ENCODE data around the gene KLHL11.

KLHL11 gene, protein sequence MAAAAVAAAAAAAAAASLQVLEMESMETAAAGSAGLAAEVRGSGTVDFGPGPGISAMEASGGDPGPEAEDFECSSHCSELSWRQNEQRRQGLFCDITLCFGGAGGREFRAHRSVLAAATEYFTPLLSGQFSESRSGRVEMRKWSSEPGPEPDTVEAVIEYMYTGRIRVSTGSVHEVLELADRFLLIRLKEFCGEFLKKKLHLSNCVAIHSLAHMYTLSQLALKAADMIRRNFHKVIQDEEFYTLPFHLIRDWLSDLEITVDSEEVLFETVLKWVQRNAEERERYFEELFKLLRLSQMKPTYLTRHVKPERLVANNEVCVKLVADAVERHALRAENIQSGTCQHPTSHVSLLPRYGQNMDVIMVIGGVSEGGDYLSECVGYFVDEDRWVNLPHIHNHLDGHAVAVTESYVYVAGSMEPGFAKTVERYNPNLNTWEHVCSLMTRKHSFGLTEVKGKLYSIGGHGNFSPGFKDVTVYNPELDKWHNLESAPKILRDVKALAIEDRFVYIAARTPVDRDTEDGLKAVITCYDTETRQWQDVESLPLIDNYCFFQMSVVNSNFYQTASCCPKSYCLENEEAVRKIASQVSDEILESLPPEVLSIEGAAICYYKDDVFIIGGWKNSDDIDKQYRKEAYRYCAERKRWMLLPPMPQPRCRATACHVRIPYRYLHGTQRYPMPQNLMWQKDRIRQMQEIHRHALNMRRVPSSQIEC

DNA sequence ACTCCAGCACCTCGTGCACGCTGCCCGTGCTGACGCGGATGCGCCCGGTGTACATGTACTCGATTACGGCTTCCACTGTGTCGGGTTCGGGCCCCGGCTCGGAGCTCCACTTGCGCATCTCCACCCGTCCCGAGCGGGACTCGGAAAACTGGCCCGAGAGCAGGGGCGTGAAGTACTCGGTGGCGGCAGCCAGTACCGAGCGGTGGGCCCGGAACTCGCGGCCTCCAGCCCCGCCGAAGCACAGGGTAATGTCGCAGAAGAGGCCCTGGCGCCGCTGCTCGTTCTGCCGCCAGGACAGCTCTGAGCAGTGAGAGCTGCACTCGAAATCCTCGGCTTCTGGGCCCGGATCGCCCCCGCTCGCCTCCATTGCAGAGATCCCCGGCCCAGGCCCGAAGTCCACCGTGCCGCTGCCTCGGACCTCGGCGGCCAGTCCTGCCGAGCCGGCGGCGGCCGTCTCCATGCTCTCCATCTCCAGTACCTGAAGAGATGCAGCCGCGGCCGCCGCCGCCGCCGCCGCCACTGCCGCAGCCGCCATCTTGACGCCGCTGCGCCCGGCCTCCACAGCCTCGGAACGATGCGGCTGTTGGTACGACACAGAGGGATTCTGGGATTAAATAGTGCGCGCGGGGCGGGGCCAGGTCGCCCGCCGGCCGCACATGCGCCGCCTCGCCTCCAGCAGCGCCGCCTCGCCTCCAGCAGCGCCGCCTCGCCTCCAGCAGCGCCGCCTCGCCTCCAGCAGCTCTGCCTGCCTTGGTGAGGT is at the start of gene KLHL11:
Gene KLHL11, minus strand, starts transcription at position 588 of the 760 bp plus-strand sequence. Its CDS starts 53 bp downstream, at position 535.
- DNase-seq = peak; percentile 83

- no peak for DNase-seq
These were observed 49.8 kb upstream of the KLHL11 start for GRCh38 chr17:41915020-41915419.

- DNase-seq = no peak
These were observed 49.1 kb upstream of the KLHL11 start for GRCh38 chr17:41914358-41914766.

- no peak for DNase-seq
These were observed 48.6 kb upstream of the KLHL11 start for GRCh38 chr17:41913798-41914197.

GRCh38 chr17:41912925-41913324 is 47.7 kb upstream of the KLHL11 start:
- DNase-seq = no peak

- peak; percentile 87 for DNase-seq
These were observed 45.6 kb upstream of the KLHL11 start for GRCh38 chr17:41910701-41911391.

DNA sequence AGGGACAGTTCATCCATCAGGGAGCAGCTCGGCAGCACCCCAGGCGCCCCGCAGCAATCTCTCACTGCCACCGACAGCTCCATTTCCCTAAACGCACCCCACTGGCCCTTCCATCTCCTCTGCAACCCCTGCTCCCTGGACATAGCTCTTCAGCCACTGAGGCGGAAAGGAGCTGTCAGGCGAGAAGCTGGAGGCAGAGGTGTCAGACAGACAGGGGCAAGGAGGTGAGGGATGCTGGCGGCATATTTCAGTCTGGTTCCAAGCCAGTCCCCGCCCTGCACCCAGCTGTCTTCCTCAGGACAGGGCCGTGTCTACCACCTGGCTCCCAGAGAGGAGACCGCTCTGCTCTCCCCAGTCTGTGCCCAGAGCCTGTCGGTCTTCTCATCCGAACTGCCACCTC is 43.9 kb upstream of the KLHL11 start:
- no peak for DNase-seq

DNA sequence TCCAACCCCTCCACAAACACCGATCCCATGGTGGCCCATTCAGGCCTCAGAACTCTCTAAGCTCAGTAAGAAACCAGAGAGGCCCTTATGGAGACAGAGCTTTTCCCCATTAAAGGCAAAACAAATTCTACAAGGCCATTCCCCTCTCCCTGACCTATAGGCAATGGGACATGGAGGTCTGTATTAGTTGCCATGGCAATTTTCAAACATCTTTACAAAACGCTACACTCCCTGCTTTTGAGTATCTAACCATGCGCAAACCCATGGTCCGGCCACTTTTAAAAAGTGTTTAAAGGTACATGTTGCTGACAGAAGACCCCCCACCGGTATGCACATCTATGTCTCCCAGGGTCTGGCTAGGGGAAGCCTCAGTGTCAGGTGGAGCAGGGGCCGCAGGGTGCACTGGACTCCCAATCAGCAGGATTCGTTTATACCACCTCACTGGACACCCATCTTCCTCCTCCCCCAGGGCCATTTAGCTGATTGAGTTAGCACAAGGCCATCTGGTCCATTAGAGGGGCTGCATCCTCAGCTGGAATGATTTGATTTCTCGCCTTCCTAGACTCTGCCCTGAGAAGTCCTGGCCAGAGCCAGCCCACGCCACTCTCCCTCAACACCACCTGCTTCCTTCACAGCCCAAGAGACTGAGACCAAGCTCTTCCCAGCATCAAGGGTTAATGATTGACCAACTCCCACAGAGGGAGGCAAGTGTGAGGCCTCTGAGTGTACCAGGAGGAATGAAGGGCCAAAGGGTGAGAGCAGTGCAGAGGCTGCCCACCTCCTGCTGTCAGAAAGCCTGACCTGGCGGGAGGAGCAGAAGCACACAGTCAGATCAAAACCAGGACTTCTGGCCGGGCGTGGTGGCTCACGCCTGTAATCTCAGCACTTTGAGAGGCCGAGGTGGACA is 42.7 kb upstream of the KLHL11 start:
- DNase-seq = no peak

DNA sequence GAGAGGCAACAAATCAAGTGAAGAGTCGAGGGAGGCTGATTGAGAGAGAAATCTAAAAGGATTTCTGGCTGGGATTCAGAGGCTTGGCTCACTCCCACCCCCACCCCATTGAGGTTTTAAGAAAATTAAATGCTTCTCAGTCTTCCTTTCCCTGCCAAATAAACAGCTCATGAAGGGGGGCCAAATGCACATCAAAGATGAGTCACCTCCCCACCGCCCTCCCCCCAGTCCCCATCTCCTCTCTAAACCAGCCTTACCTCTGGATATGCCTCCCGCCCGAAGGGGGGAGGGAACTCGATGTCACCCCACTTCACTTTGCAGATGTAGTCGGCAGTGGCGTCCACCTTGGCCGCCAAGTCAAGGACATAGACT is 41.9 kb upstream of the KLHL11 start:
- no peak for DNase-seq

DNA sequence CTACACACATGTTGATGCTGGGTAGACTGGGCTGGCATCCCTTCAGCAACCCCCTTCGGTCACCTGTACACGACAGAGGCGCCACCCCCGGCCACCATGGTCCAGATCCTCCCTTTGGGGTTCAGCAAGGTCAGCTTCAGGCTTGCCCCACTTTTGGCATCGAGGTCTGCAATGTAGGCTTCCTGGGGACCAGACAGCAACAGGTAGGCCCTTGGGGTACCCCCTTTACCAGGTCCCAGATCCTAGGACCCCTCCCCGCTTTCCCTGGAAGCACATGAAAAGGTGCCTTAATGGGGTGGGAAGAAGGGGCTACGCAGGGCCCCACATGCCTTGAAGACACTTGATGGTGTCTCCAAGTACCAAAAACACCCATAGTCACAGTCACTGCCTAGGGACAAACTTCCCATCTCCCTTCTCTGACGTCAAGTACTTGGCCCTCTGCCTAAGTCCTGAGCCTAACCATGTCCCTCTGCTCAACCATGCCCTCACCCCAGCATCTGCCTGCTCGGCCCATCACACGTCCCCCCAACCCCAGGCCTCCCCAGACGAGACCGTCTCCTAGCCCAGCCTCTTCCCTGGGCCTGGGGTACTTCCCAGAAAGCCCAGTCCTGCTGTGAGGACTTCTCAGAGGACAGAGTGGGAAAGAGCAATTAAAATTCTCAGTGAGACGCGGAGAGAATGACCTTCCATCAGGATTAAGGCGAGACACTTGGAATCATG is 41.4 kb upstream of the KLHL11 start:
- no peak for DNase-seq

DNA sequence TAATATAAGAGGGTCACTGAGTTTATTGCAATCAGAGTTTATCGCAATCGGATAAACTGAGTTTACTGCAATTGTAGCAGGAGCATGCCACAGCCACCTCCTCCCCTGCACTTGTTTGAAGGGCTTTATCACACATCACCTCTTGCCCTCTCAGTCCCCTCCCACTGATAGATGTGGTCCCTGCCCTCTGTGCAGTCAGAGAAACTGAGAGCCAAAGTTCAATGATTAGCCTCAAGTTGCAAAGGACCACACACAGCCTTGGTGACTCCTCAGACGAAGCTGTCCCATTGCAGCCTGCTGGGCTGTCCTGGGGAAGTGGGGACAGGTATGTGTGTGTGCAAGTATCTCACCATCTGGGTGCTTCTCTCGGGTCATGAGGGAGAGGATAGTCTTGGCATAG is 39.9 kb upstream of the KLHL11 start:
- no peak for DNase-seq

DNA sequence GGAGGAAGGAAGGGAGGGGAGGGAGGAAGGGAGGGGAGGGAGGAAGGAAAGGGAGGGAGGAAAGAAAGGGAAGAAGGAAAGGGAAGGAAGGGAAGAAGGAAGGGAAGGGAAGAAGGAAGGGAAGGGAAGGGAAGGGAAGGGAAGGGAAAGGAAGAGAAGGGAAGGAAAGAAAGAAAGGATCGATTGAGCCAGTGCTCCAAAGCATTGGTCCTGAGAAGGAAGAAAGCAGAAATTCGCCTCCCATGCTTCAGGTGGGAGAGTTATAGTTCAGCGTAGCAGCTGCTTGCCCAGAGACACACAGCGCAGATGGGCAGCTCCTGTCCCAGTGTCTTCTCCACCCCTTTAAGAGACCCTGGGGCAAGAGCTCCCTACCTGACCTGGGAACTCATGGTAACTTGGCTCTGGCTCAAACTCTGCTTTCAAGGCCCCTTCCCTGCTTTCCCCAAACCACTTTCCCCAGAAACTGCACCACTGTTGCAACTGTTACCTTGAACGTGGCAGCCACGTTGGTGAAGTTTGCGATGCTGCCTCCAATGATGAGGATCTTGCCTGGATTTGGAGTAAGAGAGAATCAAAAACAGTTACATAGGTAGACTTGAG is 39.1 kb upstream of the KLHL11 start:
- DNase-seq = no peak

DNA sequence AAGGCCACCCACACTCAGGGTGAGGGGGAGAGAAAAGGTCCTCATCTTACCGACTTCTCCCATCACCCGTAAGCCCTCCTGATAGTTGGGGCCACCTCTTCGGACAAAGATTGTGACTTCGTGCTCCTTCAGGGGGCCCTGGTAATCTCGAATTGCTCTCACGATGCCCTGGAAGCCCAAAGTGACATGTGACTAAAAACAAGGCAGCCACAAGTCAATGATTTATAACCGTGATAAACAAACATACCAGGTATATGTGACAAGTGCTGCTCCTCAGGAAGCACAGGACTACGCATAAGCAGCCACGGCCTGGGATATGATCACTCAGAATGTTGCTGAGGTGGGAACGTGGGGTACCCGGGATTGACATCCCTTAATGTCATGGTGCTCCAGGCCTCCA is 36.4 kb upstream of the KLHL11 start:
- no peak for DNase-seq

DNA sequence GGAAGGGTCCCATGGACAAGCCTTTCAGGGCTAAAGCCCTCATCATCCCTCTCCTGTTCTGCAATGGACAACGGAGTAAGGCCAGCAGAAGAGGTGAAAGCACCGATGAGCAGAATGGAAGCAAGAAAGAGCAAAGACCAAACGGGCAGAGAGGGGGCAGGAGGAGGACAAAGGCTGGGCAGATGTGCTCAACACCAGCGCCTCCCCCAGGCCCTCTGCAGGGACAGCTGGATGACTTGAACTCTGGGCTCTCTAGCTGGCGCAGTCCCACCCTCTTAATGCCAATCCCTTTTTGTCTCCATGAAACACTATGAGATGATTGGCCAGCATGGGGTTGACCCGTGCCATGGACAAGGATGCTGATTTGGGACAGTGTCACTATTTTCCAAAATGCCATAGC is 31.5 kb upstream of the KLHL11 start:
- no peak for DNase-seq

DNA sequence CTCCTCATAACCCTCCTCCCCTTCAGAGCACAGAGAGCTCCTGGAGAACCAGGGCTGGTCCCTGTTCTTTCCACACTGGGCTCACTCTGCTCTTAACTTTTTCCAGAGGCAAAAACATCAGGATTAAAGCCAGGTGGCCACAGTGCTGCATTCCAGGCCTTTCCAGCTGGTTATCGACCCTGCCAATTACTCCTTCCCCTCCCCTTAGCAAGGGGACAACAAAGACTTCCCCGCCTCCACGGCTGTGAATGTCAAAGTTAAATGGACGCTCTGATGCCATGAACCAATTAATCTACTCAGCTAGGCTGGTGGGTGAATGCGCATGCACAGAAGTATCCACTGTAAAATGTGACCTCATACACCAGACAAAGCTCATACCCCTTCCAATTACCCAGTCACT is 30.4 kb upstream of the KLHL11 start:
- DNase-seq = no peak

DNA sequence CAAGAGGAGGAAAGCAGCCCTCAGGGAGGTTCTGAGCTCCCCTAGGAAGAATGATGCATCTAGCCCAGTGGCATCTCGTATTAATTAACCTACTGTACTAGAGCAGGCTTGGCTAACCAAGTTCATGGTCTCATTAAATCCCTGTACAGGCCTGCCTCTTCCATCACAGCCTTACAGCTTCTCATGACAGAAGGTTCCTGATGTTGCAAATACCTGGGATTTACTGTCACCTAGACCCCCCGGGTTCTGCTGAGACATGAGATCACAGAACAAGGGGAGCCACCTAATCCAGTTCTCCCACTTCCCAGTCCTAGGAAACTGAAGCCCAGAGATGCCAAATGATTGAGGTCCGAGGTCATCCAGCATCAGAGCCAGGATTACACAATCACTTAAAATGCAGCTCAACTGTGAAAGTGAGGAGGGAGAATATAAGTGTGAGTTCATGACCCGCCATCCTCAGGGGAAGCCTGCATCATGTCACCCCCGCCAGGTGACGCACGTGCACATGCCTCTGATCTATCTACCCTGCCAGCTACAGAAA is 29.6 kb upstream of the KLHL11 start:
- peak; percentile 69 for DNase-seq

- no peak for DNase-seq
These were observed 28.2 kb upstream of the KLHL11 start for GRCh38 chr17:41893384-41893783.

DNA sequence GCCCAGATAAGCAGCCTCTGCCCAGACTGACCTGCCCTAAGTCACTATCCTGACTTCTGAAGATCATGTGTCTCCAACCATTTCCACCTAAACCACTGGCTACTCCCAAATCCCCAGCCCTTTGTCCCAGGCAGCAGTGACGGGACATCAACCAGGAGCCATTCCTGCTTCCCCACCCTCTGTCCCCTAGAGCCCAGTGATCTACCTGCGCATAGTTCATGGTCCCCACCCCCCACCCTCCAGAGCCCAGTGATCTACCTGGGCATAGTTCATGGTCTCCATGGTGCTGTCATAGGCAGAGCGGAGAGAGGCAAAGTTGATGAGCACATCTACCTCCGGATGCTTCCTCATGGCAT is 26.8 kb upstream of the KLHL11 start:
- no peak for DNase-seq

DNA sequence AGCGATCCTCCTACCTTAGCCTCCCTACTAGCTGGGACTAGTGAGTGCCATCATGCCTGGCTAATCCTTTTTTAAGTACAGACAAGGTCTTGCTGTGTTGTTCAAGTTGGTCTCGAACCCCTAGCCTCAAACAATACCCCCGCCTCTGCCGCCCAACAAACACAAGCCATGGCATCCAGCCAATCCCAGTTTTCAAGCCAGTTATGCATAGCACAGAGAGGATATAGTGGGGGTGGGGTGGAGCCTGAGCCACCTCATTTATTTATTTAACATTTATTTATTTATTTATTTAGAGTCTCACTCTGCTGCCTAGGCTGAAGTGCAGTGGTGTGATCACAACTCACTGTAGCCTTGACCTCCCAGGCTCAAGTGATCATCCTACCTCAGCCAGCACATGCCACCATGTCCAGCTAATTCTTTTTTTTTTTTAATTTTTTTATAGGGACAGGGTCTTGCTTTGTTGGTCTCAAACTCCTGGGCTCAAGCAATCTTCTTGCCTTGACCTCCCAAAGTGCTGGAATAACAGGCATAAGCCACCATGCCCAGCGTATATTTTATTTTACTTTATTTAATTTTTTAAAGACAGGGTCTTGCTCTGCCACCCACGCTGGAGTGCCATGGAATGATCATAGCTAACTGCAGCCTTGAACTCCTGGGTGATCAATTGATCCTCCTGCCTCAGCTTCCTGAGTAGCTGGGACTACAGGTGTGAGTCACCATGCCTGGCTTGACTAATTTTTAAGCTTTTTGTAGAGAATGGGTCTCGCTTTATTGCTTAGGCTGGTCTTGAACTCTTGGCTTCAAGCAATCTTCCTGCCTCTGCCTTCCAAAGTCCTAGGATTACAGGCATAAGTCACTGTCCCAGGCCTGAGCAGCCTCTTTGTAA is 26.2 kb upstream of the KLHL11 start:
- DNase-seq = no peak

Data from amniotic stem cell (primary cell).